Occipital lobe (tissue), 2 donors: ENCODE results near the gene KLK7. TPM values are rescaled to one million over a fixed set of nuclear protein-coding genes. Genes with fewer than 3 reads are reported as not detected.
"Not testable (repeated sequence)": the region's sequence is repeated elsewhere in the genome, so short reads cannot be mapped to it uniquely, and the experiment has no call there.

Experiments
- DNase-seq: peaks from one replicate; lab custom pipeline; 2025; lab: John Stamatoyannopoulos, UW
- total RNA-seq: library from RNA; depleted of rRNA; stranded (reverse); fragments of >200 nt; gene quantifications from one replicate; pipeline ENCODE4 v1.2.3, GENCODE V29; 2014

Gene KLK7
- total RNA-seq, 1 donor from 2014 or later: not detected

DNA sequence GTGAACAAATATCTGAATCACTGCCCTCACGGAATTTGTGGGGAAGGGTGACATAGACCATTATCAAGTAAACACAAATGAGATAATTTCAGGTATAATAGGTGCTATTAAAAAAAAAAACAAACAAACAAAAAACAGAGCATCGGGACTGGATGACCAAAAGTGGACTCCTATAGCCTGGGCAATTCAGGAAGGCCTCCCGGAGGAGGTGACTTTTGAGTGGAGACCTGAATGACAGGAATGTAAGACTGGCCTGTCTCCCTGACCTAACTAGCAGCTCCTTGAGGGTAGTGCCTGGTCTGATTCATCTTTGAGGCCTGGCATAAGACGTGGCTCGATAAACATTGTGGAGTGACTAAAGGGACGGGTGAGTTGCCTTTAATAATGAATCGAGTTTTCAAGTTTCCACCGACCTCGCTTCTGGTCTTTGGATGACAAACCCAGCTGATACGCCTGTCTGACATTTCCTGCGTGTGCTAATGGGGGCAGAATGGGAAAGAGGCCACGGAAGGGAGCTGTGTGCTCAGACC is 29.0 kb upstream of the KLK7 start:
- no peak for DNase-seq

DNA sequence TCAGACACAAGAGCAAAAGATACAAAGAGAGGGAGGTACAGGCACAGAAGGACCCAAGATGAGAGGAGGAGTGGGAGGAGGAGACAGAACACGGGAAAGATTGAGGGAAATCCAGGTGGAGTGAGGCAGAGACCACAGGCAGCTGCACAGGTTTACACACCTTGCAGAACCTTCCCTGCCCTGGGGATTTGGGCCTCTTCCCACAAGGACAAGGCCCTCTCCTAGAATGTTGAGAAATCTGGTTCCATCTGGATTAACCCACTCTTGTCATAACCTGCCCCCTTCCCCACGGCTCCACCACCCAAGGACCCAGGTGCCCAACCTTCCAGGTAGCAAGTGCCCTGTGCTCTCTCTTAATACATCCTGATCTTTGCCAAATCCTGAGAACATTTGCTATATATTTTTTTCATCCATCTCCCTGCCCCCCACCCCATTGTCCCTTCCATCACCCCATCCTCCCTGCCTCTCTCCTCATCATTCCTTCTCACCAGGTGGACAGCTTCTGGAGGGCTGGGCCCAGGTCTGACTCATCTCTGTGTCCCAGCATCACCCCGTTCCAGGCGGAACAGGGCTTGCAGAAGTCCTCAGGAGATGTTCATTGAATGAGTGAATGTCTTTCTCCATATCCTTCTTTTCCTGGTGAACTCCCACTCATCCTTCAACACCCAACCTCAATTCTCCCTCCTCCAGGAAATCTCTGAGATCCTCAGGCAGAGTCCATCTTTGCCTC is 26.5 kb upstream of the KLK7 start:
- DNase-seq: no peak

DNA sequence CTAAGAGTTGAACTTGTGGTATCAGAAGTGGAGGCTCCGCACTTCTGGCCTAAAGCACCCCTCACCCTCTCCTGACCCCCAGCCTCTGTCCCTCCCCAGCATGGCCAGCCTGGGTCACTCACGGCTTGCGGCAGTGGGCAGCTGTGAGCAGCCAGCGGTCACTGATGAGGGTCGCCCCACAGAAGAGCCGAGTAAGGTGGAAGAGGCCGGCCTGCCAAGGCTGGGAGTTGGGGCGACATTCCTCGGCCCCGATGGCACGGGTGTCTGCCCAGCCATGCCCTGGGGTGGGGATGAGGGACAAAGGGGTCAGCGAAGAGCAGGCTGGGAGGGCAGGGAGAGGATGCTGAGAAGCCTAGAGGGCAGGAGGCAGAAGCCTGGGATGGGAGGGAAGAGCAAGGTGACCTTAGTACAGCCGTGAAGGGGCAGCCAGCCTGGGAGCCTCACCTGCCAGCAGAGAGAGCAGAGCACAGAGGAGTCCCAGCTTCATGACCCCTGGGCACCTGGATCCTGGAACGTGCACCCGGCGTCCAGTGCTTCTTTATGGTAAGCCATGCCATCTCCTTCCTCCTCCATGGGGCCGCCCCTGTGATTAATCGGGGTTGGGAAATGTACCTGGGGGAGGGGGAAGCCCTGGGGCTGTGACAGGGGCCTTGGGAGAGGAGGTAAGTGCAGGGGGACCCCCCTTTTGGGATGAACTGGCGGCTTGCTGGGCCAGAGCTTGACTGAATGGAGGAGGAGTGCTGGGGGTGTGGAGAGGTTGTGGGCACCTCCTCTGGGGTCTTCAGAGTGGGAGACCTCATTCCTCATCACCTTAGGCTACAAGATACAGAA is 25.6 kb upstream of the KLK7 start:
- no peak for DNase-seq

DNA sequence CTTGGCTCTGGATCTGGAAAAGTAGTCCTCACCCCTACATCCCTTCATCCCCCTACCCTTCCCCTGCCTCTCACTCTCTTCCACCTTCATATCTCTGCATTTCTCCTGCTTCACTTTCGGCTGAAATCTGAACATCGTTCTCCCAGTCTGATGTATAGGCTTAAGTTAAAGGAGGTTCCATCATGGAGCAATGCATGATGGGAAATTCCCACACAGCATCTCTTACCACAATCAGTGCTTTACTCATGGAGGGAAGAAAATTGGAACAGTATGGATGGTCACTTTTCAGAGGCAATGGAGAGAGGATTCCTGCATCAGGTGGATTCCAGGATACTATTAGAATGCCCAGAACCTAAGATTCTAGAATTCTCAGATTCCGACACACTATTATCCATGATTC is 23.8 kb upstream of the KLK7 start:
- no peak for DNase-seq

DNA sequence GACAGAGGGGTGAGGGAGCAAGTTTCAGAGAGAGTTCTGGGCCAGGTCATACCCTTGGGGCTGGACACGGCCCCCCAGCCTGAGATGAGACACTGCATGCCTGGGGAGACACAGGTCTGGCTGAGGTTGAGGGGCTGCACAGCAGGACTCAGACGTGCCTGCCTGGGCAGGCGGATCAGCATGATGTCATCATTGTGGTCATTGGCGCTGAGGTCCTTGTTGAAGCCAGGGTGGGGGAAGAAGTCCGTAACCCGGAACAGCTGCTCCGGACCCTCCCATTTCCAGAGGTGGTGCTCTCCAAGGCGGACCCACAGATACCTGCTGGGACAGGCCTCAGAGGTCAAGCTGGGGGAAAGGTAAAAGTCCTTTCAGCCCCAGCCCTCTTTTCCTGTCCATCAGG is 22.7 kb upstream of the KLK7 start:
- DNase-seq: no peak

DNA sequence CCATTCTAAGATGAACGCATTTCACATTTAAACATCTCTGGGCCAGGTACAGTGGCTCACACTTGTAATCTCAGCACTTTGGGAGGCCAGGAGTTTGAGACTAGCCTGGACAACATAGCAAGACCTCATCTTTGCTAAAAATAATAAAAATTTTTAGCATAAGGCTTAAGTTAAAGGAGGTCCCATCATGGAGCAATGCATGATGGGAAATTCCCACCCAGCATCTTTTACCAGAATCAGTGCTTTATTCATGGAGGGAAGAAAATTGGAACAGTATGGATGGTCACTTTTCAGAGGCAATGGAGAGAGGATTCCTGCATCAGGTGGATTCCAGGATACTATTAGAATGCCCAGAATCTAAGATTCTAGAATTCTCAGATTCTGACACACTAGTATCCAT is 21.5 kb upstream of the KLK7 start:
- no peak for DNase-seq

DNA sequence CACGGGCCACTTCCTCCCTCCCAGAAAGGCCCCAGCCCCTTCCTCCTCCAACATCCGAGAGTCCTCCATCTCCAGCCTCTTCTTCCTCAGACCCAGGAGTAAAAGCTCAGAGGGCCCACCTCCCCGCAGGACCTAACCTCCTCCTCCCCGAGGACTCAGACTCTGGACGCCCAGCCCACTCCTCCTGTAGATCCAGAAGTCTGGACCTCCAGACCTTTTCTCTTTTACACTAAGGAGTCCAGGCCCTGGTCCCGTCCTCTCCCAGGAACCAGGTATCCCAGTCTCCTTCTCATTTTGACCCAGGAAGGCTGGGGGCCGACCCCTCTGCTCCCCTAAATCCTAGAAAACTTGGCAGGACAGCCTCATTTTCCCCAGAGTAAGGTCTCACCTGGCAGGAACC is 19.6 kb upstream of the KLK7 start:
- no peak for DNase-seq

DNA sequence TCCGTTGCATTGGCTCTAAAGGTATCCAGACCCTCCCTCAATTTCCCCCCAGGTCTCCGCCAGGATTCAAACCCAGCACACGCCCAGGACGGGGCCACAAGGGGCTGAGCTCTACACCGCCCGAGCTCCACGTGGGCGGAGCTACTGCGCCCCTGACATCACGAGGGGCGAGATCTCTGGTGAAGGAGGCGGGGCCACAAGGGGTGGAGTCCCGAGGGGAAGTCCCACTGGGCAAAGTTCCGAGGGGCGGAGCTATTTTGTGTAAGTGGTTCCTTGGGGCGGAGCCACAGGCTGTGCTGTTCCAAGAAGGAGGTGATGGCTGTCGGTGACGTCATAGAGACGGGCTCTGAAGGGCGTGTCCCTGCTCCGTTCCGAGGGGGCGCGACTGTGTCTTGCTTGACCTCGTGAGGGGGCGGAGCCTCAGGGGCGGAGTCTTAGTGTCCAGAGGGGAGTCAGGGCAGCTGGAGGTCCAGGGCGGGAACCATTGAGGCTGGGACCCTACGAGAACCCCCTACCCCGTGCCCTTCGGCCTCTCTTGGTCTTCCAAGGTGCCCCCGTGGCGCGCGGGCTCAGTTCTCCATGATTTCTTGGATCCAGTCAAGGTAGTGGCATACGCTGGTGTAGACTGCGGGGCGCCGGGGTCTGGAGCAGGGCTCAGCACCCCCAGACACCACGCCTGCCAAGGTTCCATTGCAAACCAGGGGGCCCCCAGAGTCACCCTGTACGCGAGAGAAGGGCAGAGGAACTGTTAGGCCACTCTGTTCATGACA is 19.0 kb upstream of the KLK7 start:
- no peak for DNase-seq

DNA sequence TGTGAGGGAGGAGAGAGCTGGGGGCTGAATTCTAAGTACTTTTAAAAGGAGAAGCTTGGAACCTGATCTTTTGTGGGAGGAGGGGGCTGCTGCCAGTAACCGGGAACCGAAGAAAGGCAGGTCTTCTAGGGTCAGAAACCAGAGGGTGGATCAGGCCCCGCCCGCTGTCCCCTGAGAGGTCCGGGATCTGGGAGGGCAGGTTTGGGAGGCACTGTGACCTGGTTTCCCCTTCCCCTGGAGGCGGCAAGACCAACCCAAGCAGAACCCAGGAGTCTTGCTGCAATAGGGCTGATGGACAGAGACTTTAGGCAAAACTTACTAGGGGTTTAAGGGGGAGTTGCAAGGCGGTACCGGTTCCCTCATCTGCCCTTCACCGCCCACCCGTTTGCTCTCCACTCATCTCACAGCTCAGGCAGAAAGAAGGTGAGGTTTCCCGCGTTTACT is 18.4 kb upstream of the KLK7 start:
- DNase-seq: no peak

DNA sequence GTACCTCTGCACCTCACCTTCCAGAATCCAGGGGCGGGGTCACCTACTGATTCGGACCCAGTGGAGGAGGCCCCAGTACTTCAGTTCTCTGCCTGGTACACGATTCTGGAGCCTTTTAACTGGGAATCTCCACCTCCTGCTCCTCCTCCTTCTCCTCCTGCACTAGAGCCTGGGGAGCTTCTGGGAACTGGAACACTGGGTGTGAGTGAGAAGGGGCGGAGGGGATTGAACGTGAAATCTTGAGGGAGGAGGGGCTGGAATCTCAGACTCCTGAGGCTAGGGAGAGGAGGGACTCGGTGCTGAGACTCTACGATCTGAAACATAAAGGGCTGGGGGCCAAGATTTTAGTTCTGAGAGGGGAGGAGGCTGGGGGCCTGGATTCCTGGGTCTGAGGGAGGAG is 17.8 kb upstream of the KLK7 start, which contains the start of gene KLK8:
Gene KLK8 (minus strand): TSS at position 90 of the 400 bp plus-strand sequence. CDS start 437 bp downstream, outside the sequence.
- DNase-seq: no peak

DNA sequence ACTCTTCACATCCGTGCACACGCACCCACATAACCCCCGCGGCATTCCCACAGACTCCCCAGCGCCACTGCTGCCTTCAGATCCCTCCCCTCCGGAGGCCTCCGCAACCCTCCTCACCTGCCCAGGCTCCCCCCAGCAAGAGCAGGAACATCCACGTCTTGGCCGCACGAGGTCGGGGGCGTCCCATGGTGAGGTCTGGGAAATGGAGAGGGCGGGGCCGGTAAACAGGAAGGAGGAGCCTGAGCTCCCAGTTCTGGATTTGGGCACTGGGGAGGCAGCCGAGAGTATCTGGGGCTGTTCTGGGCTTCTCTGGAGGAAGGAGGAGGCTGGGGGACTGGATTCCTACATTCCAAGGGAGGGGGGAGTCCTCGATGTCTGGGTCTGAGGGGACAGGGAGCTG is 17.3 kb upstream of the KLK7 start:
- DNase-seq: no peak

DNA sequence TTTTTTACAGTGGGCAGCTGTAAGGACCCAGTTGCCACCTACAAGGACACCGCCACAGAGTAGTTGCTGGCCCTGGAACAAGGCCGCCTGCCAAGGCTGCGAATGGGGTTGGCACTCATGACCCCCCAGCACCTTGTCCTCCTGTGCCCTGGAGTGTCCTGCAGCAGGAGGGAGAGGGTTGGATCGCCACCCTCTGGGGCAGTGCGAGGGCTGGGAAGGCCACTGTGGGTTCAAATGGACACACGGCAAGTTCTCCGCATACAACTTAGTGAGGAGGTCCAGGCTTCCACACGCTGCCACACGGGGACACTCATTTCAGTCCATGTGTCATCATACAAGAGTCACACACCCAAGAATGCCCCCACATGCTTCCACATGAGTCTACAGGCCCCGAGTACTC is 16.7 kb upstream of the KLK7 start:
- DNase-seq: no peak

DNA sequence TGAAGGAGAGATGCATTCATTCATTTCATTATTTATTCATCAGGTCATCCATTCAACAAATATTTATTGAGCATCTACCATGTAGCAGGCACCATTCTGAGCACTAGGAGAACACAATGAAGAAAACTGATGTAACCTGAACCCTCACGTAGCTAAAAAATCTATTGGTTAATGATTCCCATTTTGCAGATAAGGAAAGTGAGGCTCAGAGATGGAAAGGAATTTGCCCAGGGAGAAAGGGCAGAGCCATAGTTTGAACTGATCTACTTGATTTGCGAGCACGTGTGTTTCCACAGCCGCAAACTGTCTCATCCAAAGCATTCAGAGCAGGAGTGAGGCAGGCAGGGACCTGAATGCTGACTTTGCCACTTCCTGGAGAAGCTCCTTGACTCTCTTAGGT is 15.0 kb upstream of the KLK7 start:
- no peak for DNase-seq

DNA sequence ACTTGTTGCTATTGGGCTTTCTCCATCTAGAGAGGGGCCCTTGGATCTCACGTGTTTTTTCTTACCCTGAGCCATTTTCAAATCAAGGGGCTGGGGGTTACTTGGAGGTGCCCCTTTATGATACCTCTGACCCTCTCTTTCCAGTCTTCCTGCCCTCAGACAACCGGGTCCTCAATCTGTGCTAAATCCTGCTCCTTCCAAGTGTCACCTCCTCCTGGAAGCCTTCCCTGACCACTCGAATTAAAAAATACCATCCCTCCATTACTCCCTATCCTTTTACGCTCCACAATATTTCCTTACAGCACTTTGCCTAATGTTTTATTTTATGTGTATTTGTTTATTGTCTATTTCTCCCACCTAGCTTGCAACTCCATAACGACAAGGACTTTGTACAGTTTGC is 14.3 kb upstream of the KLK7 start:
- DNase-seq: no peak

DNA sequence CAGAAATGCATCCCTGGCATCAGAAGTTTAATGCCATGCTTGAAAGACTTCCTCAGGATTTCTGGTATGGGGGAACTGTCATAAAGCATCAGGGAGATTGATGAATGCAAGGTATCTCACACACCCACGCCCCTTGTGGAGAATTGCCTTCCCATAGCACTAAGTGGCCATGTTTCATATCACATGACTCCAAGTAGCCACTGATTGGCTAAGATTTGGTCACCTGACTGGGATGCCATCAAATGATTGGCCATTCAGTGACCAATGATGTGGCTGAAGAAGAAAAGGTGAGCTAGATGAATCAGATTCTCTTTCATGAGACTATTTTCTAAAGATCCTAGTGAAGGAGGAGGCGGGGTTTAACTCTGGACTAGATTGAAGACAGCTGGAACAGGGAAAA is 10.4 kb upstream of the KLK7 start:
- no peak for DNase-seq

DNA sequence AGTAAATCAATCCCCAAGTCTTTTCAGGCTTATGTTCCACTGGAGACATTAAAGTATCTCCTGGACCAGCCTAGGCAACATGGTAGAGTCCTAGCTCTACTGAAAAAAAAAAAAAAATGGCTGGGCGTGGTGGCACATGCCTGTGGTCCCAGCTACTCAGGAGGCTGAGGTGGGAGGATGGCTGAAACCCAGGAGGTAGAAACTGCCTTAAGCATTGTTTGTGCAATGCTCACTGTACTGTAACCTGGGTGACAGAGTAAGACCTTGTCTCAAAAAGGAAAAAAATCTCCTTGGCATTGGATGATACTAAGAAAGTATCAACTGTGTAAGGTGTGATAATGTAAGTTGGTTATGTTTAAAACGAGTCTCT is 8.9 kb upstream of the KLK7 start:
- DNase-seq: no peak

DNA sequence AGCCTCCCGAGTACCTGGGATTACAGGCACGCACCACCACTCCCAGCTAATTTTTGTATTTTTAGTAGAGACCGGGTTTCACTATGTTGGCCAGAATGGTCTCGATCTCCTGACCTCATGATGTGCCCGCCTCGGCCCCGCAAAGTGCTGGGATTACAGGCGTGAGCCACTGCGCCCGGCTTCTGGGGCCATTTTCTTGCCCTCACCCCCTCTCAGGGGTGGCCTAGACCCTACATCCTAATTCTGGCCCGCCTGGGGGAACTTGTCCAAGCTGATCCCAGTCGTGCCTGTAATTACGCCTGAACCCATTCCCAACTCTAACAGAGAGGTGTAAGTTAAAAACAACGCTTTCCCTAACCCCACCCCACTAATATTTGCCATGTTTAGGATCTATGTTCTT is 699 bp upstream of the KLK7 start:
- DNase-seq: not testable (repeated sequence)

DNA sequence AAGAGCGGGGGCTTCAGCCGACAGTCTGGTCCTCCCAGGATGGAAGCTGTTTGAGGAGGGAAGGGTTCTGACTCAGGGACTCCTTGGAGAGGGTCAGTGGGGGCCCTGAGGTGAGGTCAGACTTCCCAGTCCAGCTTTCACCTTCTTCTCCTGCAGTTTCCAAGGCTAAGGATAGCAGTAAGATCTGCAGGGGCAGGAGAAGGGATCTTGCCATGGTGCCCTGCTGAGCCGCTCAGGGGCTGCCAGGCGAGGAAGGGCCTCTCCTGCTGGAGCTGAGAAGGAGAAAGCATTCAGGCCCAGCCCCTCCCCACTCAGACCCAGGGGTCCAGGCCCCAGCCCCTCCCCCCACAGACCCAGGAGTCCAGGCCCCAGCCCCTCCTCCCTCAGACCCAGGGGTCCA is 1.5 kb downstream of the KLK7 start:
- DNase-seq: no peak

DNA sequence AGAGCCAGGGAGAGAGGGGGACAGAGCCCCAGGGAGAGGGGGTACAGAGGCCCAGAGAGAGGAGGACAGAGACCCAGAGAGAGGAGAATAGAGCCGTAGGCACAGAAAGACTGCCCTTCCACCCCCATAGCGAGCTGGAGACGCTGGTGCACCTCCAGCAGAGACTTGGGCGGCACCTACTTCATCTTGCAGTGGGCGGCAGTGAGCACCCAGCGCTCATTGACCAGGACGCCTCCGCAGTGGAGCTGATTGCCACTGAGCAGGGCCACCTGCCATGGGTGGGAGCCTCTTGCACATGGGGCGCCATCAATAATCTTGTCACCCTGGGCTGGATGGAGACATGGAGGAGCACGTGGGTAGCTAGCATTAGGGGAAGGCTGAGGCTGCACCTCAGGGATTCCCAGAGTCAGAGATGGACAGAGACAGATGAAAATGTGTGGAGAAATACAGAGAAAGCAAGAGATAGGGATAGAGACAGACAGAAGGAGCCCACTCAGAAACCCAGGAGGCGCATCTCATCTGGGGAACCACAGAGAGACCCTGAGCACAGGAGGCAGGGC is 2.0 kb downstream of the KLK7 start:
- no peak for DNase-seq

DNA sequence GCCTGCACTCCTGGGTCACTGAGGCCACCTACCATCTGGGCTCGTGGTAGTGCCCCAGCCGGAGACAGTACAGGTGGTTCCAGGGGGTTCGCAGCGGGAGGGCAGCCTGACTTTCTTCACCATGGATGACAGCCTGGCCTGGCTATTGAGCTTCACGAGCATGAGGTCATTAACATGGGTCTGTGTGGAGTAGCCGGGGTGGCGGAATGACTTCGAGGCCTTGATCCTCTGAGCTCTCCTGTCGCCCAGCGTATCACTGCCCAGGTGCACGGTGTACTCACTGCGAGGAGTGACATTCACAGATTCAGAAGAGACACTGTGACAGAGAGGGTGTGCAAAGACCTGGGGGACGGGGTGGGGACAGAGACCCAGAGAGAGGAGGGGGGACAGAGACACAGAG is 3.5 kb downstream of the KLK7 start:
- no peak for DNase-seq

DNA sequence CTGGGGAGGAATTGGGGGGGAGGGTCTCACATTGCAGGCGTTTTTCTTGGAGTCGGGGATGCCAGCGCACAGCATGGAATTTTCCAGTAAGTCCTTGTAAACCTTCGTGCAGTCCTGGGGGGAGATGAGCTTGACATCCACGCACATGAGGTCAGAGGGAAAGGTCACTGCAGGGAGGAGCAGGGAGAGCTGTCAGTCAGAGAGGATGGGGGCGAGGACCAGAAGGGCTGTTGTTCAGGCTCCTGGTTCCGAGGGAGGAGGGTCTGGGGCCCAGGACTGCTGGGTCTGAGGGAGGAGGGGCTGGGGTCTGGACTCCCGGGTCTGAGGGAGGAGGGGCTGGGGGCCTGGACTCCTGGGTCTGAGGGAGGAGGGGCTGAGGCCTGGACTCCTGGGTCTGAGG is 4.0 kb downstream of the KLK7 start:
- no peak for DNase-seq
